Activated B cell treated with CpG ODN at 0.5 μM for 24 hours (primary cell): Measurements from ENCODE around the gene TPX2. TPM values are rescaled to one million over a fixed set of nuclear protein-coding genes. Genes with fewer than 3 reads are reported as not detected.

Experiments used
- ATAC-seq: fragments of 200-7000 bp; cut with Tn5 transposase; one replicate; pipeline ENCODE4 v1.10.0; 2021; ENCODE audit warnings: low read depth, mild to moderate bottlenecking, moderate library complexity
- CTCF ChIA-PET: fragments of 350-600 bp; sonication (Branson Sonifier 250); formaldehyde crosslinking; loops from one replicate; lab custom pipeline; 2021; ENCODE audit warnings: antibody characterized with exemption; lab: Charles Lee
- POLR2A ChIA-PET: fragments of 350-600 bp; sonication (Branson Sonifier 250); formaldehyde crosslinking; loops from one replicate; lab custom pipeline; 2021; ENCODE audit warnings: antibody characterized with exemption; lab: Charles Lee
- DNase-seq: peaks from one replicate; pipeline ENCODE4 v3.0.0; 2022
- H3K27ac Mint-ChIP-seq: one replicate; pipeline ENCODE4 v1.8.0; 2020; ENCODE audit warnings: mixed read lengths
- H3K27me3 Mint-ChIP-seq: one replicate; pipeline ENCODE4 v1.8.0; 2021; ENCODE audit warnings: mixed read lengths
- H3K36me3 Mint-ChIP-seq: one replicate; pipeline ENCODE4 v1.8.0; 2021; ENCODE audit warnings: low read depth, mixed read lengths
- H3K4me1 Mint-ChIP-seq: one replicate; pipeline ENCODE4 v1.8.0; 2021; ENCODE audit warnings: mixed read lengths
- H3K4me3 Mint-ChIP-seq: one replicate; pipeline ENCODE4 v1.8.0; 2020; ENCODE audit warnings: mild to moderate bottlenecking, mixed read lengths
- H3K9me3 Mint-ChIP-seq: one replicate; pipeline ENCODE4 v1.8.0; 2020; ENCODE audit warnings: mixed read lengths
- CTCF ChIP-seq: fragments of 200-600 bp; IDR thresholded peaks from one replicate; pipeline ENCODE4 v1.8.0; 2022; ENCODE audit warnings: antibody characterized with exemption, mild to moderate bottlenecking
- intact Hi-C: fragments of 100-400 bp; cut with micrococcal nuclease; formaldehyde crosslinking; loops from one replicate; pipeline ENCODE4 v1.15.1; 2024
- total RNA-seq: library from RNA; stranded (reverse); gene quantifications from 2 replicates; pipeline ENCODE4 v1.2.3, GENCODE V29; 2022

The TPX2 gene
- total RNA-seq, 1 donor from 2014 or later: 2.8 TPM

- ATAC-seq (no peak), DNase-seq (no peak)
- peaks cover 41% of the 10 kb centered on the region for H3K36me3 Mint-ChIP-seq
- no peak overlapping the region for H3K27ac Mint-ChIP-seq
- H3K9me3 Mint-ChIP-seq: no peaks in the 10 kb centered on the region
- no peak for TF ChIP-seq CTCF
- ChIA-PET POLR2A (interaction anchor here (0.9 to 1.1 kb wide), 2 partner anchors 10 to 28 kb away, joined by 3 to 7 read pairs; no protein-coding TSS in a partner anchor), CTCF (interaction anchor here (1.4 kb wide), 1 partner anchor 29 kb away, joined by 4 read pairs; no protein-coding TSS in a partner anchor)
- H3K27me3 Mint-ChIP-seq: no peaks in the 10 kb centered on the region
- intact Hi-C loops: no loop called here
- H3K4me1 Mint-ChIP-seq: peaks cover 46% of the 10 kb centered on the region
- H3K4me3 Mint-ChIP-seq: no peak overlapping the region
Measured at GRCh38 chr20:31693987-31694661, 45.0 kb upstream of the TPX2 start.

DNA sequence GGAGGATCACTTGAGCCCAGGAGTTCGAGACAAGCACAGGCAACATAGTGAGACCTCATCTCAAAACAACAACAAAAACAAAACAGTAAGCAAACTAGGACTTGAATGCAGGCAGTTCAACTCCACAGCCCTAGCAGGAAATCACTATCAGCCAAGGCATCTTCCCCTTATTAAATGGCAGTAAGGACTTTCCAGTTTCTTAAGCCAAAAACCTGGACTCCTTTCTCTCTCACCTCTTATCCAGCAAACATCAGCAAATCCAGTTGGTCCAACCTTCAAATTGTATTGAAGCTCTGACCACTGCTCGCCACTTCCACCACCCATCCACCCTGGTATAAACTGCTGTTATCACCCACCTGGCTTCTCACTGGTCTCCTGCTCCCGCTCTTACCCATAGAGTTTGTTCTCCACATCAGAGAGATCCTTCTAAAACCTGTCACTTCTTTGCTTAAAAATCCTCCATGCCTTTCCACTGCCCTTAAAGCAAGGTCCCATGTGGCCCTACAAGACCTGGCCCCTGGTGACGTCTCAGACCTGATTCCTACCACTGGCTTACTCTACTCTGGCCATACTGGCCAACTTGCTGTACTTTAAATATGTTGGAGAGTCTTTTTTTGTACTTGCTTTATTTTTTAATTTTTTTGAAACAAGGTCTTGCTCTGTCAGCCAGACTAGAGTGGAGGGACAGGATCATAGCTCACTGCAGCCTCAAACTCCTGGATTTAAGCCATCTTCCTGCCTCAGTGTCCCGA is 44.1 kb upstream of the TPX2 start:
- H3K4me3 Mint-ChIP-seq: no peak overlapping the region
- peaks cover 44% of the 10 kb centered on the region for H3K36me3 Mint-ChIP-seq
- H3K27ac Mint-ChIP-seq: peak overlapping the region; percentile 14
- H3K4me1 Mint-ChIP-seq: peaks cover 53% of the 10 kb centered on the region
- no peaks in the 10 kb centered on the region for H3K27me3 Mint-ChIP-seq
- H3K9me3 Mint-ChIP-seq: no peaks in the 10 kb centered on the region
- intact Hi-C loops: no loop called here
- CTCF ChIA-PET: interaction anchor here (1.4 kb wide), 1 partner anchor 29 kb away, joined by 4 read pairs; no protein-coding TSS in a partner anchor
- DNase-seq (no peak), ATAC-seq (no peak)
- POLR2A ChIA-PET: no interaction called here
- TF ChIP-seq CTCF: no peak

DNA sequence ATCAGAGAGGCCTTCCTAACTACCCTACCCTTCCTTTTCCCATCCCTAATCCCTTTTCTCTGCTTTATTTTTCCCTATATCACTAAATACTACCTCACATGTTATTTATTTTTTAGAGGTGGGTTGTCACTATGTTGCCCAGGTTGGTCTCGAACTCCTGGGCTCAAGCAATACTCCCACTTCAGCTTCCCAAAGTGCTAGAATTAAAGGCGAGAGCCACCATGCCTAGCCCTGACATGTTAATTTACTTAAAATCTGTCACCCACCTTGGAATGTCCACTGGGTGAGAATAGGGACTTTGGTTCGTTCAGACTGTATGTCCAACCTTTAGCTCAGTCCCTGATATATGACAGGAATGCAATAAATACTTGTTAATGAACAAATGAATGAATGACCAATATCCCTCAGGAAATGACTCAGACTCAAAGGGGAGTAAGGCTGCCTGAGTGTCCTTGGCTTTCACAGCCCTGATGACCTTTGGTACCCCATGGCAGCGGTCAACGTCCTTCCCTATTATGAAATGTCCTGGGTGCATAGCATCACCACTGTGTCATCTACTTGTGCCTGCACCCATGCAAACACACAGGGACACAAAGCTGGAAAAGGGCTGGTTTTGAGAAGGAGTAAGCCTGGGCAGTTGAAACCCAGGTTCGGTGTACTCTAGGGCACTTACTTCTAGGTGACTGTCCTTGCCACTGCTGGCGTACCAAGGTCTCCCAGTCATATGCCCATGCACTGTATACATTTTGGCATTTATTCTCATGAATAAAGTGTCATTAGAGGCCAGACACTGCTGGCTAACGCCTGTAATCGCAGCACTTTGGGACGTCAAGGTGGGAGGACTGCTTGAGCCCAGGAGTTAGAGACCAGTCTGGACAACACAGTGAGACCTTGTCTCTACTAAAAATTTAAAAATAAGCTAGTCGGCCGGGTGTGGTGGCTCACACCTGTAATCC is 43.0 kb upstream of the TPX2 start:
- Mint-ChIP-seq H3K4me3 (no peak overlapping the region), H3K4me1 (peaks cover 53% of the 10 kb centered on the region), H3K9me3 (no peaks in the 10 kb centered on the region), H3K27me3 (no peaks in the 10 kb centered on the region), H3K27ac (no peak overlapping the region), H3K36me3 (peaks cover 48% of the 10 kb centered on the region)
- no peak for DNase-seq
- POLR2A ChIA-PET: interaction anchor here (0.6 to 0.9 kb wide), 2 partner anchors 11 to 36 kb away, joined by 3 to 5 read pairs; no protein-coding TSS in a partner anchor
- no peak for ATAC-seq
- intact Hi-C loops: no loop called here
- no peak for TF ChIP-seq CTCF
- CTCF ChIA-PET: interaction anchor here (1.8 kb wide), 1 partner anchor 28 kb away, joined by 5 read pairs; no protein-coding TSS in a partner anchor

DNA sequence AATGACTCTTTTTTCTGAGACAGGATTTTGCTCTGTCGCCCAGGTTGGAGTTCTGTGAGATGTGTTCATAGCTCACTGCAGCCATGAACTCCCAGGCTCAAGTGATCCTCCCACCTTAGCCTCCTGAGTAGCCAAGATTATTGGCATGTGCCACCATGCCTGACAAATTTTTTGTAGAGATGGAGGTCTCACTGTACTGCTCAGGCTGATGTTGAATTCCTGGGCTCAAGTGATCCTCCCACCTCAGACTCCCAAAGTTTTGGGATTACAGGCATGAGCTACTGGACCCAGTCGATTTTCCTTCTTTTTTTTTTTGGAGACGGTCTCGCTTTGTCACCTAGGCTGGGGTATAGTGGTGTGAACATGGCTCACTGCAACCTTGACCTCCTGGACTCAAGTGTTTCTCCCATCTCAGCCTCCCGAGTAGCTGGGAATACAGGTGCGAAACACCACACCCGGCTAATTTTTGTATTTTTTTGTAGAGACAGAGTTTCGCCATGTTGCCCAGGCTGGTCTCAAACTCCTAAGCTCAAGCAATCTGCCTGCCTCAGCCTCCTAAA is 40.8 kb upstream of the TPX2 start:
- intact Hi-C loops: no loop called here
- Mint-ChIP-seq H3K27ac (no peak overlapping the region), H3K4me1 (peaks cover 46% of the 10 kb centered on the region), H3K36me3 (peaks cover 50% of the 10 kb centered on the region), H3K9me3 (no peaks in the 10 kb centered on the region), H3K27me3 (no peaks in the 10 kb centered on the region), H3K4me3 (no peak overlapping the region)
- TF ChIP-seq CTCF: no peak
- ChIA-PET CTCF (interaction anchor here (1.5 to 3.8 kb wide), 3 partner anchors 13 to 37 kb away, joined by 3 to 20 read pairs (median 12); no protein-coding TSS in a partner anchor), POLR2A (interaction anchor here (0.6 to 1.4 kb wide), 4 partner anchors 13 to 80 kb away, joined by 3 to 9 read pairs (median 6); no protein-coding TSS in a partner anchor)
- ATAC-seq (no peak), DNase-seq (no peak)
